PC-3 (cell line): ENCODE measurements around the gene SHISAL2A. TPM values are rescaled to one million over a fixed set of nuclear protein-coding genes. Genes with fewer than 3 reads are reported as not detected.

ENCODE experiments used
- ATAC-seq: fragments of 200-7000 bp; cut with Tn5 transposase; 2 replicates; pipeline ENCODE4 v1.9.1; 2020; ENCODE audit warnings: mild to moderate bottlenecking, moderate library complexity
- BruUV-seq: library from RNA; stranded (reverse); fragments of 400-500 nt; replicated peaks from 2 replicates; lab custom pipeline; 2021; lab: Mats Ljungman, UMichigan
- CTCF ChIA-PET: fragments of 300-600 bp; sonication (Branson Sonifier 250); formaldehyde crosslinking; loops from one replicate; lab custom pipeline; 2022; ENCODE audit warnings: antibody characterized with exemption; lab: Charles Lee
- POLR2A ChIA-PET: fragments of 300-600 bp; sonication (Branson Sonifier 250); formaldehyde crosslinking; loops from one replicate; lab custom pipeline; 2022; ENCODE audit warnings: antibody characterized with exemption; ENCODE audit not compliant: unreplicated experiment; lab: Charles Lee
- DNase-seq: peaks from one replicate; pipeline ENCODE4 v3.0.0-alpha.2; 2015
- H2AFZ ChIP-seq: fragments of 300-600 bp; sonication (generic); 2 replicates; pipeline ENCODE4 v1.6.0; 2016; ENCODE audit warnings: antibody characterized with exemption, low read length
- H3F3A ChIP-seq: fragments of 300-600 bp; sonication (generic); one replicate; pipeline ENCODE4 v1.6.0; 2017; ENCODE audit warnings: antibody characterized with exemption, low read length, control low read depth, mild to moderate bottlenecking; ENCODE audit not compliant: unreplicated experiment
- H3K27ac ChIP-seq: fragments of 300-600 bp; sonication (generic); 2 replicates; pipeline ENCODE4 v1.5.1; 2016; ENCODE audit warnings: mild to moderate bottlenecking, low read length
- H3K27me3 ChIP-seq: fragments of 300-600 bp; sonication (generic); 2 replicates; pipeline ENCODE4 v1.6.1; 2016; ENCODE audit warnings: low read length, mixed read lengths
- H3K36me3 ChIP-seq: fragments of 300-600 bp; sonication (generic); 2 replicates; pipeline ENCODE4 v1.6.1; 2016; ENCODE audit warnings: low read depth, mixed run types, low read length, mixed read lengths
- H3K4me1 ChIP-seq: fragments of 300-600 bp; sonication (generic); 2 replicates; pipeline ENCODE4 v1.5.1; 2016; ENCODE audit warnings: low read length; ENCODE audit not compliant: insufficient read depth
- H3K4me2 ChIP-seq: fragments of 300-600 bp; sonication (generic); 2 replicates; pipeline ENCODE4 v1.6.0; 2016; ENCODE audit warnings: low read length
- H3K4me3 ChIP-seq: fragments of 300-600 bp; sonication (generic); 2 replicates; pipeline ENCODE4 v1.5.1; 2016; ENCODE audit warnings: mild to moderate bottlenecking, low read length, mixed read lengths
- H3K79me2 ChIP-seq: fragments of 300-600 bp; sonication (generic); 2 replicates; pipeline ENCODE4 v1.6.1; 2017; ENCODE audit warnings: low read length, mixed read lengths
- H3K9ac ChIP-seq: fragments of 300-600 bp; sonication (generic); 2 replicates; pipeline ENCODE4 v1.6.0; 2016; ENCODE audit warnings: mild to moderate bottlenecking, low read length
- H3K9me2 ChIP-seq: fragments of 300-600 bp; sonication (generic); replicated peaks from 2 replicates; pipeline ENCODE4 v1.6.1; 2016; ENCODE audit warnings: mixed run types, low read length, mixed read lengths
- H3K9me3 ChIP-seq: fragments of 300-600 bp; sonication (generic); 2 replicates; pipeline ENCODE4 v1.6.1; 2016; ENCODE audit warnings: low read length, mixed read lengths
- H4K20me1 ChIP-seq: fragments of 300-600 bp; sonication (generic); 2 replicates; pipeline ENCODE4 v1.6.1; 2016; ENCODE audit warnings: low read length, mixed read lengths
- CTCF ChIP-seq: fragments of 300-600 bp; sonication (generic); conservative IDR thresholded peaks from 2 replicates; pipeline ENCODE4 v1.5.1; 2017; ENCODE audit warnings: antibody characterized with exemption, low read depth, mild to moderate bottlenecking, low read length
- EZH2 ChIP-seq: fragments of 300-600 bp; sonication (generic); IDR thresholded peaks from one replicate; pipeline ENCODE4 v1.6.1; 2017; ENCODE audit warnings: antibody characterized with exemption, mild to moderate bottlenecking, low read length; ENCODE audit not compliant: unreplicated experiment
- EZH2phosphoT487 ChIP-seq: fragments of 300-600 bp; sonication (generic); IDR thresholded peaks from 2 replicates; pipeline ENCODE4 v1.6.1; 2018; ENCODE audit warnings: mild to moderate bottlenecking, antibody characterized with exemption, low read length, borderline replicate concordance
- intact Hi-C: fragments of 100-400 bp; cut with micrococcal nuclease; formaldehyde crosslinking; loops from 2 replicates; pipeline ENCODE4 v1.9.0; 2023
- total RNA-seq: library from RNA; depleted of rRNA; stranded (reverse); fragments of >200 nt; gene quantifications from 2 replicates; pipeline ENCODE4 v1.2.3, GENCODE V29; 2014

Gene SHISAL2A
- total RNA-seq, 1 experiment from 2014 or later: not detected

GRCh38 chr1:52663716-52664115, 30.7 kb downstream of the SHISAL2A start:
- TF ChIP-seq EZH2: no peak
- TF ChIP-seq CTCF: no peak
- no TSS peak for BruUV-seq
- Histone ChIP-seq H2AFZ (no peak overlapping the region), H3K9me3 (no peaks in the 10 kb centered on the region), H3K79me2 (no peaks in the 10 kb centered on the region), H3K27ac (no peak overlapping the region), H3K36me3 (no peaks in the 10 kb centered on the region), H3K4me2 (no peak overlapping the region), H3F3A (no peaks in the 10 kb centered on the region), H3K4me1 (peaks cover 34% of the 10 kb centered on the region), H3K27me3 (no peaks in the 10 kb centered on the region), H3K9me2 (no peaks in the 10 kb centered on the region), H4K20me1 (no peaks in the 10 kb centered on the region), H3K4me3 (no peak overlapping the region), H3K9ac (no peak overlapping the region)
- ChIA-PET POLR2A (no interaction called here), CTCF (no interaction called here)
- DNase-seq (no peak), ATAC-seq (no peak)
- intact Hi-C loops: no loop called here

GRCh38 chr1:52665006-52665941, 32.3 kb downstream of the SHISAL2A start:
- H3K4me3 ChIP-seq: no peak overlapping the region
- CTCF ChIA-PET: interaction anchor here (0.6 kb wide), 1 partner anchor 83 kb away, joined by 3 read pairs; no protein-coding TSS in a partner anchor
- no peak for TF ChIP-seq CTCF
- TF ChIP-seq EZH2phosphoT487: no peak
- TF ChIP-seq EZH2: no peak
- H3K4me1 ChIP-seq: peaks cover 23% of the 10 kb centered on the region
- no peak overlapping the region for H3K27ac ChIP-seq
- H3K27me3 ChIP-seq: no peaks in the 10 kb centered on the region
- H3F3A ChIP-seq: no peaks in the 10 kb centered on the region
- DNase-seq: no peak
- no TSS peak for BruUV-seq
- POLR2A ChIA-PET: no interaction called here
- H3K9me2 ChIP-seq: no peaks in the 10 kb centered on the region
- no peak overlapping the region for H3K9ac ChIP-seq
- no peaks in the 10 kb centered on the region for H3K79me2 ChIP-seq
- no peaks in the 10 kb centered on the region for H3K36me3 ChIP-seq
- no peak overlapping the region for H2AFZ ChIP-seq
- ATAC-seq: no peak
- no peaks in the 10 kb centered on the region for H4K20me1 ChIP-seq
- no peaks in the 10 kb centered on the region for H3K9me3 ChIP-seq
- H3K4me2 ChIP-seq: no peak overlapping the region
- intact Hi-C loops: no loop called here

- no peak overlapping the region for H2AFZ ChIP-seq
- BruUV-seq: no TSS peak
- ATAC-seq (no peak), DNase-seq (no peak)
- H3K9ac ChIP-seq: no peak overlapping the region
- TF ChIP-seq EZH2 (no peak), CTCF (no peak), EZH2phosphoT487 (no peak)
- no peak overlapping the region for H3K27ac ChIP-seq
- H3K27me3 ChIP-seq: no peaks in the 10 kb centered on the region
- H3F3A ChIP-seq: no peaks in the 10 kb centered on the region
- peaks cover 22% of the 10 kb centered on the region for H3K4me1 ChIP-seq
- no peaks in the 10 kb centered on the region for H4K20me1 ChIP-seq
- no peak overlapping the region for H3K4me2 ChIP-seq
- H3K79me2 ChIP-seq: no peaks in the 10 kb centered on the region
- no peaks in the 10 kb centered on the region for H3K36me3 ChIP-seq
- intact Hi-C loops: no loop called here
- no peak overlapping the region for H3K4me3 ChIP-seq
- ChIA-PET CTCF (no interaction called here), POLR2A (no interaction called here)
- H3K9me2 ChIP-seq: no peaks in the 10 kb centered on the region
- no peaks in the 10 kb centered on the region for H3K9me3 ChIP-seq
These were observed 34.3 kb downstream of the SHISAL2A start for GRCh38 chr1:52667290-52667689.
